ENCODE data around the gene CGGBP1.

Gene CGGBP1

GRCh38 chr3:88058581-88059379, at the start of gene CGGBP1, which contains the start of gene ZNF654:
Gene CGGBP1 (minus strand): TSS chr3:88059005. CDS start chr3:88055976, 3,029 bp downstream.
Gene ZNF654 (plus strand): TSS chr3:88059255. CDS start chr3:88059320, 65 bp downstream.
- DNase-seq, result peak; percentile 96

DNA sequence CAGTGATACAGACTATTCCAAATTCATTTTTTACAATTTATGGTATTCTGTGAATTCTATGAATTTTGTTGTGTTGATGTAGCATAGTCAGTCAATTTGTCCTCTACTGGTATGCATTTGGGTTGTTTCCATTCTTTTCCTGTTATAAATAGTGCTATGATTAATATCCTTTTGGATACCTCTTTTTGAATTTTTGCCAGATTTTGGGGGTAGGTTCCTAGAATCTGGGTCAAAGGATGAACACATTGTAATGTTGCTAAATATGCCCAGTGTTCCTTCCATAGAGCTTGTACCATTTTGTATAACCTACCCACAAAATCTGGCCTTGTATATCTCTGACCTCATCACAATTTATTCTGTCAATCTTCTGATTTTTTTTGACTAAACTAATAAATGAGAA, 46.5 kb upstream of the CGGBP1 start:
- no peak for DNase-seq

DNA sequence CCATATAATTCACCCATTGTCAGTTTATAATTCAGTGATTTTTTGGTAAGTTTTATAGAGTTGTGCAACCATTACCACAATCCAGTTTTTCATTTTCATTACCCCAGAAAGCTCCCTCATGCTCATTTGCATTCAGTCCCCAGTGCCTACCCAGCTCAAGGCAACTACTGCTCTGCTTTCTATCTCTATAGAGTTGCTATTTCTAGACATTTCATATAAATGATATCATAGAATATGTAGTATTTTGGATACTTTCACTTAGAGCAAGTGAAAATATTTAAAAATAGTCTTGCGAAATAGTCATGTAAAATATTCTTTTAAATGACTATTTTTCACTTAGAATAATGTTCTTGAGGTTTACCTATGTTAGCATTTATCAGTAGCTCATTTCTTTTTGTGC, 42.3 kb upstream of the CGGBP1 start:
- no peak for DNase-seq

DNA sequence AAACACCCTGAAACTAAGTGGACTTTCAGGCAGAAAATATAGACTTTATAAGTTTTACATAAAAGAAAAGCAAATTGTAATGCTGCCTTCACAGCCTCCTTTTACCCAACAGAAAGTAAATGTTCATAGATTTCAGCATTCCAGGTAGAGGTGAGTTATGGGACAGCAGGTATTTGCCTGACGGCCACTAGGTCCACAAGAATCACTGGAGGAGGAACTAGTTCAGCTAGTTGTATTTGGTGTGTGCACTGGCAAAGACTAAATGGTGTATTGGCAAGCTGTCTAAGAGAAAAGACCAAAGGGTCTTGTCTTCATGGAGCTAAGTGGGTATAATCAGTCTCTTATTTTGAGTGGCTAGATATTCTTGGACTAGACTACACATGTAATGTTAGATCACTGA, 34.5 kb upstream of the CGGBP1 start:
- DNase-seq, result no peak

GRCh38 chr3:88092270-88092669, 33.5 kb upstream of the CGGBP1 start:
- DNase-seq, result no peak

DNA sequence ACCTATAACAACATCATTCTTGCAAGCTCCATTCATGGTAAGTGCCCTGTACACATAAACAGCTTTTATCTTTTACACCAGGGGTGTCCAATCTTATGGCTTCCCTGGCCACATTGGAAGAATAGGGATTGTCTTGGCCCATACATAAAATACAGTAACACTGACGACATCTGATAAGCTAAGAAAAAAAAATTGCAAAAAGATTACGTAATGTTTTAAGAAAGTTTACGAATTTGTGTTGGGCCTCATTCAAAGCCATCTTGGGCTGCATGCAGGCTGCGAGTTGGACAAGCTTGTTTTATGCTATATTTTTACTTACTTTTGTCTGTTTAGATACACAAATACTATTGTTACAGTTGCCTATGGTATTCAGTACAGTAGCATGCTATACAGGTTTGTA, 31.9 kb upstream of the CGGBP1 start:
- no peak for DNase-seq

- DNase-seq, result no peak
Observed at GRCh38 chr3:88084097-88084501, 25.3 kb upstream of the CGGBP1 start.

DNA sequence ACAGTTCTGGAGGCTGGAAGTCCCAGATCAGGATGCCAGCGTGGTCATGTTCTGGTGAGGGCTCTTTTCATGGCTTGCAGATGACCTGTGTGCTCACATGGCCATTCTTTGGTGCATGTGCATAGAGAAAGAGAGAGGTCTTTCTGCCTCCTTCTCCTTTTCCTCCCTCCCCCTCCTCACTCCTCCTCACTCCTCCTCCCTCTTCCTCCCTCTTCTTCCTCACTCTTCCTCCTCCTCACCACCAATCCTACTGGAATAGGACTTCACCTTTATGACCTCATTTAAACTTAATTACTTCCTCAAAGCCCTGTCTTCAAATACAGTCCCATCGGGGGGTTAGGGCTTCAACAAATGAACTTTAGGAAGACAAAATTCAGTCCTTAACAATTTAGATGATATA, 24.0 kb upstream of the CGGBP1 start:
- peak; percentile 2 for DNase-seq

DNA sequence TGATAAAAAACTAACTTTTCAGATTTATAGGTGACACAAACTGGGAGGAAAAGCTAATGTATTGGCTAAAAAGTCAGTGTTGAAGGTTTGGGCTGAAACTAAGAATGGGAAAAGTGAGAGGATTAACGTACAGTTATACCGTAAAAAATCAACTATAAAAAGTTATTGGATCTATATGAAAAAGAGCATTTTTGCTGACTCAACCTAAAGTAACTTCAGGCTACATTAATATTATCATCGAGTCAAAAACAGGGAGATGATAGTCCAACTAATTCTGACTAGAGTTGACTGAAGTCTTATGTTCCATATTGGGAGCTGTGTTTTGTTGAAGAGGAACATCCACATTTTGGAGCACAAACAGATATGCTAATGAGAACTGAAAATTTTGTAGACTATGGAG, 20.1 kb upstream of the CGGBP1 start:
- DNase-seq, result no peak

DNA sequence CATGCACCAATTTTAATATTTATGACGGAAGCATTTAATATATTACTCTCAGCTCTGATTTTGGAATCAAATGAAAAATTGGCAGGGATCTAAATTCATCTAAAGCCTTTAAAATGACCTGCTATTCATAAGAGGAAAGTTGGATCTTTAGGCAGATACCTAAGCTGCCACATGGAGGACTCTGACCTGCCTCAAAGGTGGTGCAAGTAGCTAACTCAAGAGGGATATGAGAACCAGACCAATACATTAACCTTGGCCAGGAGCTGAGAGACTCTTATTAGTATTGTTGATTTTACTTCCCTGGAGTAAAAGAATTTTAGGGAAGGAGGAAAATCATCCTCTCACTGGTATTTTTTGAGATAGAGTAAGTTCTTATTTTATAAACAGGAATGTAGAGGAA, 17.9 kb upstream of the CGGBP1 start:
- DNase-seq, result no peak

DNA sequence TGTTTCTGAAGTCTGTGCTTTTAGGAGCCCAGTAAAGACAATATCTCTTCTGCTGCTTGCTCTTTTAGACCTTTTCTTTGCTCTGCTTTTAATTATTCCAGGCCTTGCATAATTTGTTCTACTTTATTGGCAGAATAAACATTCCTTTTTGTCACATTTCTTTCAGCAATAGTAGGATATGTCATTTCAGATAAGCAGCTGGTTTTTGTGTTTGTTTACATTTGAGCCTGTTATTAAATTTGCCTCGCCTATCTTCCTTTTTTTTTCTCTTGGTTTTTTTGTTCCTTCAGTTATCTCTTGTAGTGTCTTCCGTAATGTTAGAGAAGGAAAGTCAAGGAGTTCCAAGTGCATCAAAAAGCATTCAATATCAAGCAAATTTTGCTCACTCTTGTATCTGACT, 16.7 kb upstream of the CGGBP1 start:
- no peak for DNase-seq

DNA sequence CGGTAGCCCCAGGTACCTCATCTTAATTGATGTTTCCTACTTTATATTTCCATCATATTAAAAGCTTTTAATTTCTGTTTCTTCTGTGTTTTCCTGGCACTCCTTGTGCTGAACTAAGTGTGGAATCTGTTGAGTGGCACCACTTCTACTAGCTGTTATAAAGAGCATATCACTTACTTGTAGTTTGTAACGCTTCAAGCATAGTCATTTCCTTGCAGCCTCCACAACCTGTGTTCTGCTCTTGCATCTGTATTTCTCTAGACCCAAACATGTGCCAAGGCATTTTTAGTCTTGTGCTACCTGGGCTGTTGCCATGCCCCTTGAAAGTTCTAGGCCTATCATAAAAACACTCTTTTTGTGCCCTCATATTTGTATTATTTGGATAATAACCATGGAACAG, 16.3 kb upstream of the CGGBP1 start:
- no peak for DNase-seq

DNA sequence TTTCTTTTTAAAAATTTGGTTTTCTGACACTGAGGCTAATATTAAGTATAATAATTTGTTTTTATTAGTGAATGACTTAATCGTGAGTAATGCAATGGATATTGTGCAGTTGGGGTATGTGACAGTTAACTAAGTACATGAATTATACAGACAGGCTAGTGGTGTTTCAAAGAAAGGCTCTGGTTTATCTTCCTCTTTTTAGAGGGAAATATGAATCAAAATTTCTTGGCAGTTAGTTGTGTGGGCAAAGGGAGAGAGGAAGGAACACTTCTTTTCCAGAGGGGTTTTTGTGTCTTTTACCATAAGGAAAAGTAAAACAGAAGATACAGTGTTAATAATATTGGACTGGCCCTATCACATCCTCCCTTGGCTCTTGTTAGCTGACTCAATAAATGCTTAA, 2.9 kb upstream of the CGGBP1 start:
- no peak for DNase-seq

DNA sequence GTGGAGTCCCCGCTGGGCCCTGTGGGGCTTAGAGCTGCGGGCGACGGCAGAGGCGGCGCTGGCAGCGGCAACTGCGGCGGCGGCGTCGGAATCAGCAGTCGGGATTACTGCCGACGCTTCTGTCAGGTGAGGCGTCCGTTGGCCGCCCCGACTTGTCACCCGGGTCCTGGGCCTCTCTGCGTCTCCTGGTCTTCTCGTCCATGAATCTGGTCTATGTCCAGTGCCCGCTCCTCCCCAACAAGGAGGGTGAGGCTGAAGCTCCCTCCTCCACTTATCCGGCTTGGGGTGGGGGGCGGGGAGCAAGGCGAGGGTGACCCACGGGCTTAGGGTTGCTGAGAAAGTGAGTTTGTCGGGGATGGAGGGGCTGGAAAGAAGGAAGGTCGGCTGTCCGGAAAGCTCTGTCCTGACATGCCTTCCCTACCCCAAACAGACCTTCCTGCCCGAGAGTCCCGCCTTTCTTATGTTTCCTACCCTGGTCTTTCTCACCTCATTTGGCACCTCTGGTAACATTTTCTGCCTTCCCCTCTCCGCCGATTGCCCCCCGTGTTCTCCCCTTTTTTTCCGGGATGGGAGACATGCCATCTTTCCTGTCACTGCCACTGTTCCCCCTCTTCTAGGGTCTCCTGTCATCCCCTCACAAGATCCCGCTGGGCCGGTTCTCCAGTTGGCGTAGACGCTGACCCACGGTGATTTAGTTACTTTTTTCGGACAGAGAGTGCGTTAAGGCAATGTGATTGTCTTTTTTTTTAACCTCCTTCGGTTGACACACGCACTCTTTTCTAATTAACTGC, 770 bp upstream of the CGGBP1 start:
- DNase-seq, result peak; percentile 23

DNA sequence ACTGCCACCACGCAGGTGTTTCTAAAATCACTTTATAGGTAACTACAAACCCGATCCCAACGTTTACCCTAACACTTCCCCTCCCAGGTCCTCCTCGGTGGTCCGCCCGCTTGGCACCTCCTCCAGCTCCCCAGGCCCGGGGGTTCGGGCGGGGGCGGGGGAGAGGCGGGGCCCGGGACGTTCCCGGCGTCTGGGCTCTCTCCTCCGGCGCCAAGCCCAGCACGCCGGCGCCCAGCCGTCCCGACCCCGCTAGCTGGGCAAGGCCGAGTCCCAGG, 562 bp downstream of the CGGBP1 start:
- no peak for DNase-seq

DNA sequence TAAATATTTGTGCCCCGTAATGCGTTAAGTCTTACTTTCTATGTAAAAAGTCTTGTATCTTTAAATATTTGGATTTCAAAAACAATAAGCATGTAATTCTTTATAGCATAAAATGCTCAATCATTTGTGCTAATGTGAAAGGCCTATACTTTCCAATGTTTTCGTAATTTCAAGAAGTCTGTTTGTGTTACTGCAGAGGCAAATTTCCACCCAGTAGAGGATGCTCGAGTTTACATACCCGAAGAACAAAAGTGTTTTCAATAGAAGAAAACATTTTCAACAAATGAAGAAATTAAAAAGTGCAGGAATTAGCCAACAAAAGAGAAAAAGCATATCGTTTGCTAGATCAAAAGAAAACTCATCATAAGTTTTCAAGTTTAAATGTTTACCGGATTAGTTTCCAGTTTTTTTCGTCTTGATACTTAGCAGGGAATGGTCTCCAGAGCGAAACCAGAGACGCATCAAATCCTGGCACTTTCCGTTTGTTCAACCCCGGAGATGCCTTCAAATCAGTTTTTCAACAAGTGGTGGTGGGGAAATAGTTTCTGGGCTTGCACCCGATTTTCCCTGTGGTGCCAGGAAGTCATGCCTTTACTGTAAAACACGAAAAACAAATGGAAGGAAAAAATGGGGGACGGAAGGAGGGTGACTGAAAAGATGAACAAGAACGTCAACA, 1.0 kb downstream of the CGGBP1 start:
- DNase-seq, result no peak

DNA sequence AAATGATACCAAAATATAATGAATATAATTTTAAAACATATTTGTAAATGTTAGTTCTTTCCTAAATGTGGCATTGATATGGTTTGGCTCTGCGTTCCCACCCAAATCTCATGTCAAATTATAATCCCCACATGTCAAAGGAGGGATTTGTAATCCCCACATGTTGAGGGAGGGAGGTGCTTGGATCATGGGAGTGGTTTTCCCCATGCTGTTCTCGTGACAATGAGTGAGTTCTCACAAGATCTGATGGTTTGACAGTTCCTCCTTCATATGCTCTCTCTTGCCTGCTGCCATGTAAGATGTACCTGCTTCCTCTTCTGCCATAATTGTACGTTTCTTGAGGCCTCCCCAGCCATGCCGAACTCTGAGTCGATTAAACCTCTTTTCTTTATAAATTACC, 12.0 kb downstream of the CGGBP1 start:
- DNase-seq, result no peak

DNA sequence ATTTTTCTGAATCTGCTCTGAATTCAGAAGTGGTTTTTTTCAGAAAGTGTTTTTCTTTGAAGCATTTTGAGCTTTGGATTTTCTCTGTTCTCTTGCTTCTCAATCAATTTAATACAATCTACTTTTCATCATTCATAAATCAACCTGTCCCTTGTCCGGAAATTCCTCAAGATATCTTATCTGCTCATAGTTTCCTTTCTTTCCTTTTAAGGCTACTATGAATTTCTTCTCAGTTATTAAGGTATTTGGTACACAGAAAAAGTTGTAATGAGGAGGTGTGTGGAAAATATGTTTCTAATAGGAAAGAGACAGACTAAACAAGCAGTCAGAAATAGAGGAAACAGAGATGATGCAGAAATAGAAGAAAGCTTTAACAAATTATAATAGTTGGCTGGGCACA, 14.4 kb downstream of the CGGBP1 start:
- DNase-seq, result no peak

- DNase-seq, result no peak
Observed at GRCh38 chr3:88041005-88041404, 17.8 kb downstream of the CGGBP1 start.

DNA sequence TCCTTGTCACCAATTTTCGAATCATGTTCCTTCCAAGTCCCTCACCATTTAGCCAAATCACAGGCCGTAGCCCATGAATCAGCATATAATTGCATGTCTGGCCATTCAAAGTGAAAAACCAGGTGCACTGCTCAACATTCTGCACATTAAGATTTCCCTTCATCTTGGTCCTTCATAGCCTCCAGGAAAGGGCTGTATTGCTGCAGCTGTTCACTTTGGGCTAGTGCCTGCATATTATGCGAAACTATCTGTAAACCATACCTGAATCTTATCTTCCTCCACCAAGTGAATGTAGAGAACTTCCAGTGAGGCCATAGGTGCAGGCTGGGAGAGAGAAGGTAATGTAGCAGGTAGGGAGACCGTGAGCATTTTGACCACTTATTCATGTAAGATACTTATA, 18.3 kb downstream of the CGGBP1 start:
- no peak for DNase-seq

GRCh38 chr3:88038566-88038965, 20.2 kb downstream of the CGGBP1 start:
- DNase-seq, result no peak

DNA sequence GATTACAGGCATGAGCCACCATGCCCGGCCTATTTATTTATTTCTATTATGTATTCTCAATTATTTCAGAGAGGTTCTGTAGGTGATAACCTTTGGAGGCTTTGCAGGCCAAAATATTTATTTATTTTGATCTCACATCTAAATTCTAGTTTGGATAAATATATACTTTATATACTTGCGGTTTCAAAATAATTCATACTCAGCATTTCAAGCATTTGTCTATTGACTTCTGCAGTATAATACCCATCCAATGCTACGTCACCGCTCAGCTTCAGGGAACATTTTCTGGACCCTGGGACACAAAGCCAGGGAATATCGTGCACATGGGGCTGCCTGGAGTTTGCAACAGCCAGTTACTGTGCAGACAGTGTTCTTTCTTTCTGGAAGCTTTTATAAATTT, 22.6 kb downstream of the CGGBP1 start:
- no peak for DNase-seq

GRCh38 chr3:88034491-88035275, 24.1 kb downstream of the CGGBP1 start:
- DNase-seq, result no peak
